Retinal pigment epithelial cell (primary cell): Measurements from ENCODE around the gene CYP39A1.

Experiments
- DNase-seq: peaks from one replicate; pipeline ENCODE4 v3.0.0-alpha.2; 2010; ENCODE audit warnings: low read depth
- H3K4me3 ChIP-seq: 2 replicates; pipeline ENCODE4 v1.5.1; 2011; ENCODE audit warnings: mild to moderate bottlenecking, low read length, control low read depth, moderate library complexity
- CTCF ChIP-seq: conservative IDR thresholded peaks from 2 replicates; pipeline ENCODE4 v1.5.1; 2011; ENCODE audit warnings: low read depth, low read length, control low read depth, inconsistent platforms

The CYP39A1 gene

GRCh38 chr6:46507426-46507825 lies 145.2 kb downstream of the CYP39A1 start:
- no peak overlapping the region for H3K4me3 ChIP-seq
- no peak for DNase-seq
- TF ChIP-seq CTCF, result no peak

GRCh38 chr6:46505693-46506512 lies 146.7 kb downstream of the CYP39A1 start:
- TF ChIP-seq CTCF, result no peak
- no peak for DNase-seq
- no peak overlapping the region for H3K4me3 ChIP-seq

GRCh38 chr6:46504242-46504641 lies 148.4 kb downstream of the CYP39A1 start:
- no peak for DNase-seq
- no peak for TF ChIP-seq CTCF
- H3K4me3 ChIP-seq, result no peak overlapping the region

DNA sequence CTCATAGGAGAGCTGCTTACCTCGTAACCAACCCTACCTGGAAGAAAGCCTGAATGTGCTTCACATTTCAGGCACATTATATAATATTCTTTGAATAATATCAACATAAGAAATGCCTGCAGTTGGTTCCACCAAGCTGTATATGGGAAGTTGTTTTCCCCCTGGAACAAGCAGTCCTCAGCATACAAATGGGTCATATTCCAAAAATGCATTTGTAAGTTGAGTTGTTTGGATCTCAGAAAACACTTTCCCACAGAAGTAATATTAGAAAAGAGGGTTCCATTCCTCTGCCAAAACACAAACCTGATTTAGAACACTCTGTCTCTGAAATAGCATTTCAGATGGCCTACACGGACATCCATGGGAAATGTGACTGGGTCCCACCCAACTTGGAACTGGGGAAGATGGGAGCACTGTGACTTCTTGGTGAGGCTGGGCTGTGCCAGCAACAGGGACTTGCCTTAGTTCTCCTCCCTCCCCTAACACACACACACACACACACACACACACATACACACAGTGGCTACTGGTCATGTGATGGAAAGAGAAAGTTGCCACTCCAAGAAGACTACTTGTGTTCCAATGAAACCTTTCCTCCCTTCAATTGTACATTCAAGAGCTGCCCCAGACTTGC lies 150.0 kb downstream of the CYP39A1 start:
- TF ChIP-seq CTCF, result no peak
- no peak overlapping the region for H3K4me3 ChIP-seq
- DNase-seq, result no peak

DNA sequence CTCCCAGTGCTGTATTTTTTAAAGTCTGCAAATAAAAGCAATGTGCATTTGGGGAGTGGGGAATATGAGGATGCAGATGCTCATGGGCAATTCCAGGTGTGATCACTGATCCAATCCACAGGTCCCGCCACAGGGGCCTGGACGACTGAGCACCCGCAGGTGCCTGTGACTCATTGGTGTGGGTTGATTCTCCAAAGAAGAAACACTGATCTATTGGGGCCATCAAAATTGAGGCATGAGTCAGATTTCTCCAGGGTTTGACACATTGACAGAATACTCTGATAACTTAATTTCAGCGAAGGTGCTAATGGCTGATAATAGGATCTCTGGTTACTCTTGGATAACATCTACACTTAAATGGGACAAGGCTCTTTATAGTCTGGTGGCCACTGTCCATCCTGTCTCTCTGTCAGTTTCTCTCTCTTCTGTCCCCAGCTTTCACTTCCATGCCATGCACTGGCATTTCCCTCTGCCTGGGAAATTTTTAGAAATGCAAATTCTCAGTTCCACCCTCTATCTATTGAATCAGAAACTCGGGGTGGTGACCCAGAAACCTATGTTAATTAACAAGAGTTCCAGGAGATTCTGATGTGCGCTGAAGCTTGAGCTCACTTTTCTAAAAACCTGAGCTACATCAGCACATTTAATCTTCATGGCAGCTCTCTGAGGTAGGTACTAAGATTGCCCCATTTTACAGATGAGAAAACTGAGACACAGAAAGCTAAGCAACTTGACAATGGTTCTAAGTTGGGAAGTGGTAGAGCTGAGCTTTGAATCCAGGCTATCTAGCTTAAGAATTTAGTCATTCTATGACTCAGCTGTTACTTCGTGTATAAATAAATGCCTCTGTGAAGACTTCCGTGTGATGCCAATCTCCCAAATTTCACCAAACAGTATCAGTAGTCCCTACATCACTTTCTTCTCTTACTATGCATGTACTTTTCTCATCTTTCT lies 151.2 kb downstream of the CYP39A1 start:
- DNase-seq, result no peak
- no peak overlapping the region for H3K4me3 ChIP-seq
- no peak for TF ChIP-seq CTCF

DNA sequence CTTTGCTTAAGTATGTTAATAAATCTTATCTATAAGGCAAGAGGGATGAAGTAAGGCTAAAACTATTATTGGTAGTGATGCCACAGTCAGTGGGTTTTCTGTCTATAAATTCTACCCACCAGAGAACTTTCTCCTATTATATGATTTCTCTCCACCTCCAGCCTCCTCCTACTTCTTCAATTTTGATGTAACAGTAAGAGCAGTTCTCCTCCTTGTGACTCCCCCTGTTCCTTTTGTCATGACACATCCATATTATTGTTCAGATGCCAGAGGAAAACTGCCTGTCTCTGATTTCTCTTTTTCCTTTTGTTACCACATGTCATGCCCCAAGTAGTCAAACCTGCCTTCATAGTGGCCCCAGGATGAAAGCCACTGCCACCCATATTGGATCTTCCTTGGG lies 152.2 kb downstream of the CYP39A1 start:
- no peak for DNase-seq
- TF ChIP-seq CTCF, result no peak
- H3K4me3 ChIP-seq, result no peak overlapping the region
